B cell (primary cell): ENCODE measurements around the gene CYP2R1. TPM values are rescaled to one million over a fixed set of nuclear protein-coding genes. Genes with fewer than 3 reads are reported as not detected.

Source experiments
- ATAC-seq: fragments of 200-7000 bp; cut with Tn5 transposase; one replicate; pipeline ENCODE4 v1.10.0; 2021; ENCODE audit warnings: low read depth, mild to moderate bottlenecking, moderate number of reproducible peaks, moderate library complexity
- CTCF ChIA-PET: fragments of 350-600 bp; sonication (Branson Sonifier 250); formaldehyde crosslinking; loops from one replicate; lab custom pipeline; 2021; ENCODE audit warnings: antibody characterized with exemption, inconsistent platforms; lab: Charles Lee
- POLR2A ChIA-PET: fragments of 350-600 bp; sonication (Branson Sonifier 250); formaldehyde crosslinking; loops from one replicate; lab custom pipeline; 2021; ENCODE audit warnings: antibody characterized with exemption; lab: Charles Lee
- DNase-seq: peaks from one replicate; pipeline ENCODE4 v3.0.0; 2013
- H2AFZ ChIP-seq: 2 replicates; pipeline ENCODE4 v1.6.1; 2012; ENCODE audit warnings: mild to moderate bottlenecking, low read depth, low read length; ENCODE audit not compliant: insufficient read depth, poor library complexity, severe bottlenecking
- H3K27ac ChIP-seq, 2 donors: 1 replicate in 1 of 2; 2 replicates in 1 of 2; pipeline ENCODE4 v1.5.1; 2012 to 2013; ENCODE audit warnings: low read length in 2 of 2, mild to moderate bottlenecking in 2 of 2, moderate library complexity in 1 of 2
- H3K27me3 ChIP-seq, 4 experiments: fragments of 200-600 bp in 1 of 4; sonication (generic) in 1 of 4; replicated peaks in 1 of 4; 1 replicate in 2 of 4; 2 replicates in 2 of 4; pipeline versions ENCODE4 v1.6.1 to v1.7.0; 2013 to 2016; ENCODE audit warnings: low read length in 3 of 4, mild to moderate bottlenecking in 2 of 4, mixed read lengths in 1 of 4, moderate library complexity in 1 of 4; ENCODE audit not compliant: insufficient read depth in 4 of 4, control insufficient read depth in 3 of 4; ENCODE audit errors: control extremely low read depth in 1 of 4
- H3K36me3 ChIP-seq, 2 experiments: replicated peaks in 1 of 2; 1 replicate in 1 of 2; 2 replicates in 1 of 2; pipeline versions ENCODE4 v1.6.1 to v1.7.1; 2013; ENCODE audit warnings: low read length in 1 of 2; ENCODE audit not compliant: insufficient read depth in 2 of 2, control insufficient read depth in 1 of 2; ENCODE audit errors: control extremely low read depth in 1 of 2, extremely low read depth in 1 of 2
- H3K4me1 ChIP-seq, 2 donors: fragments of 200-600 bp in 1 of 2; sonication (generic) in 1 of 2; 1 replicate in 1 of 2; 2 replicates in 1 of 2; pipeline versions ENCODE4 v1.5.1 to v1.6.1; 2013 to 2017; ENCODE audit warnings: low read length in 2 of 2; ENCODE audit not compliant: control insufficient read depth in 2 of 2, insufficient read depth in 2 of 2
- H3K4me2 ChIP-seq: replicated peaks from 2 replicates; pipeline ENCODE3; 2012; ENCODE audit warnings: mild to moderate bottlenecking, low read depth, low read length; ENCODE audit not compliant: poor library complexity, severe bottlenecking
- H3K4me3 ChIP-seq, 5 experiments: fragments of 200-600 bp in 1 of 5; sonication (generic) in 1 of 5; 1 replicate in 3 of 5; 2 replicates in 2 of 5; pipeline versions ENCODE4 v1.5.1 to v1.7.0; 2011 to 2016; ENCODE audit warnings: low read length in 4 of 5, mild to moderate bottlenecking in 4 of 5, low read depth in 2 of 5, control low read depth in 1 of 5, moderate library complexity in 1 of 5; ENCODE audit not compliant: insufficient read depth in 1 of 5; ENCODE audit errors: control extremely low read depth in 1 of 5, extremely low read depth in 1 of 5
- H3K79me2 ChIP-seq: fragments of 200-600 bp; sonication (generic); one replicate; pipeline ENCODE4 v1.6.0; 2016; ENCODE audit warnings: low read length; ENCODE audit not compliant: control insufficient read depth, insufficient read depth
- H3K9ac ChIP-seq: fragments of 200-600 bp; sonication (generic); 2 replicates; pipeline ENCODE4 v1.6.1; 2017; ENCODE audit warnings: mild to moderate bottlenecking, low read length, moderate library complexity
- H3K9me3 ChIP-seq, 3 donors: one replicate each; pipeline versions ENCODE4 v1.6.1 to v1.7.1; 2013; ENCODE audit warnings: low read length in 2 of 3; ENCODE audit not compliant: control insufficient read depth in 2 of 3, insufficient read depth in 1 of 3; ENCODE audit errors: control extremely low read depth in 1 of 3
- H4K20me1 ChIP-seq: 2 replicates; pipeline ENCODE4 v1.6.0; 2012; ENCODE audit warnings: mild to moderate bottlenecking, low read length; ENCODE audit not compliant: insufficient read depth, control insufficient read depth, poor library complexity, severe bottlenecking
- H3K27ac Mint-ChIP-seq: one replicate; pipeline ENCODE4 v1.8.0; 2021; ENCODE audit warnings: mixed read lengths
- H3K27me3 Mint-ChIP-seq: one replicate; pipeline ENCODE4 v1.8.0; 2021; ENCODE audit warnings: mixed read lengths
- H3K4me1 Mint-ChIP-seq: one replicate; pipeline ENCODE4 v1.8.0; 2021; ENCODE audit warnings: mixed read lengths
- H3K4me3 Mint-ChIP-seq: one replicate; pipeline ENCODE4 v1.8.0; 2021; ENCODE audit warnings: mixed read lengths
- H3K9me3 Mint-ChIP-seq: one replicate; pipeline ENCODE4 v1.8.0; 2022; ENCODE audit warnings: mixed read lengths; ENCODE audit not compliant: insufficient read depth
- EZH2 ChIP-seq: IDR thresholded peaks from 2 replicates; pipeline ENCODE4 v1.6.1; 2012; ENCODE audit warnings: borderline replicate concordance, low read depth, mild to moderate bottlenecking, moderate library complexity, low read length; ENCODE audit not compliant: insufficient read depth, poor library complexity, severe bottlenecking
- WGBS: methylation state at CpG from one replicate; pipeline ENCODE4 v1.1.5; 2013; ENCODE audit warnings: missing lambda C conversion rate; ENCODE audit not compliant: insufficient coverage; 5-methylcytosine and 5-hydroxymethylcytosine counted together
- intact Hi-C: fragments of 100-400 bp; cut with micrococcal nuclease; formaldehyde crosslinking; loops from one replicate; pipeline ENCODE4 v1.10.0; 2022
- polyA minus RNA-seq: library from RNA; depleted of rRNA, polyadenylated mRNA; stranded (reverse); fragments of >200 nt; gene quantifications from 2 replicates; pipeline ENCODE4 v1.2.3, GENCODE V29; 2012
- polyA plus RNA-seq: library from polyadenylated mRNA; depleted of rRNA; stranded (reverse); fragments of >200 nt; gene quantifications from 2 replicates; pipeline ENCODE4 v1.2.3, GENCODE V29; 2012
- total RNA-seq, 2 donors: library from RNA; stranded (reverse); fragments of 120-200 nt in 1 of 2; gene quantifications; 1 replicate in 1 of 2; 2 replicates in 1 of 2; pipeline versions ENCODE4 v1.2.3 to v1.2.4, GENCODE V29; 2013 to 2022
- TF ChIP-seq, protein P1 (sequence below): fragments of 200-600 bp; IDR thresholded peaks from one replicate; pipeline ENCODE4 v1.8.0; 2022; ENCODE audit warnings: antibody characterized with exemption, mild to moderate bottlenecking

CYP2R1 gene, protein sequence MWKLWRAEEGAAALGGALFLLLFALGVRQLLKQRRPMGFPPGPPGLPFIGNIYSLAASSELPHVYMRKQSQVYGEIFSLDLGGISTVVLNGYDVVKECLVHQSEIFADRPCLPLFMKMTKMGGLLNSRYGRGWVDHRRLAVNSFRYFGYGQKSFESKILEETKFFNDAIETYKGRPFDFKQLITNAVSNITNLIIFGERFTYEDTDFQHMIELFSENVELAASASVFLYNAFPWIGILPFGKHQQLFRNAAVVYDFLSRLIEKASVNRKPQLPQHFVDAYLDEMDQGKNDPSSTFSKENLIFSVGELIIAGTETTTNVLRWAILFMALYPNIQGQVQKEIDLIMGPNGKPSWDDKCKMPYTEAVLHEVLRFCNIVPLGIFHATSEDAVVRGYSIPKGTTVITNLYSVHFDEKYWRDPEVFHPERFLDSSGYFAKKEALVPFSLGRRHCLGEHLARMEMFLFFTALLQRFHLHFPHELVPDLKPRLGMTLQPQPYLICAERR
- 42.4 and 43.6 TPM in 2 replicates for total RNA-seq
- 35.3 TPM for total RNA-seq (2013)
- 8.1 and 11.6 TPM in 2 replicates for polyA plus RNA-seq
- polyA minus RNA-seq = 10.4 and 13.8 TPM in 2 replicates

DNA sequence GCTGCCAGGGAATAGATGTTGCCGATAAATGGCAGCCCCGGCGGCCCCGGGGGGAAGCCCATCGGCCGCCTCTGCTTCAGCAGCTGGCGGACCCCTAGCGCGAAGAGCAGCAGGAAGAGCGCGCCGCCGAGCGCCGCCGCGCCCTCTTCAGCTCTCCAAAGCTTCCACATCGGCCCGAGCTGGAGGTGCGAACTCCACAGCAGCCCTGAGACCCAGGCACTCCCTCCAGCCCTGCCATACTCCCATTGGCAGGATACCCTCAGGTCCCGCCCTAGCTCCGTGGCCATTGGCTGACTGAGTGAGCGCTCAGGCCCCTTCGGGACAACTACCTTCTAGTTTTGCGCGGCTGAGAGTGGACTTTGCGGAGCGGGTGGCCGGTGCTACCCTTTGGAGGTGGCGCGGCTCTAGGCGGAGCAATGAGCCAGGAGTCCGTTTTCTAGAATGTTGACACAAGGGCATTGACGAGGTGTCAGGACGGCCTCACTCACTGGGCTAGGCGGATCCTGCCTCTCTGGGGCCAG, at the start of gene CYP2R1:
Gene CYP2R1 (minus strand): TSS at position 196 of the 521 bp plus-strand sequence. CDS start 26 bp downstream, at position 170.
- peak; percentile 93 for DNase-seq
- TF ChIP-seq, protein P1, sequence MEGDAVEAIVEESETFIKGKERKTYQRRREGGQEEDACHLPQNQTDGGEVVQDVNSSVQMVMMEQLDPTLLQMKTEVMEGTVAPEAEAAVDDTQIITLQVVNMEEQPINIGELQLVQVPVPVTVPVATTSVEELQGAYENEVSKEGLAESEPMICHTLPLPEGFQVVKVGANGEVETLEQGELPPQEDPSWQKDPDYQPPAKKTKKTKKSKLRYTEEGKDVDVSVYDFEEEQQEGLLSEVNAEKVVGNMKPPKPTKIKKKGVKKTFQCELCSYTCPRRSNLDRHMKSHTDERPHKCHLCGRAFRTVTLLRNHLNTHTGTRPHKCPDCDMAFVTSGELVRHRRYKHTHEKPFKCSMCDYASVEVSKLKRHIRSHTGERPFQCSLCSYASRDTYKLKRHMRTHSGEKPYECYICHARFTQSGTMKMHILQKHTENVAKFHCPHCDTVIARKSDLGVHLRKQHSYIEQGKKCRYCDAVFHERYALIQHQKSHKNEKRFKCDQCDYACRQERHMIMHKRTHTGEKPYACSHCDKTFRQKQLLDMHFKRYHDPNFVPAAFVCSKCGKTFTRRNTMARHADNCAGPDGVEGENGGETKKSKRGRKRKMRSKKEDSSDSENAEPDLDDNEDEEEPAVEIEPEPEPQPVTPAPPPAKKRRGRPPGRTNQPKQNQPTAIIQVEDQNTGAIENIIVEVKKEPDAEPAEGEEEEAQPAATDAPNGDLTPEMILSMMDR = no peak
- TF ChIP-seq EZH2 = no peak
- peak within 1 kb of the TSS; percentile 97 for H3K27ac Mint-ChIP-seq
- no peaks in the 10 kb centered on the region for H3K9me3 Mint-ChIP-seq
- H3K4me3 Mint-ChIP-seq = peak within 1 kb of the TSS; percentile 99
- Histone ChIP-seq H3K27me3 (no peaks in the 10 kb centered on the region), H3K4me1 (peaks cover 4 to 5% of the 10 kb centered on the region in 2 donors), H3K4me2 (peak within 1 kb of the TSS; percentile 91), H4K20me1 (no peaks in the 10 kb centered on the region), H3K4me3 (peak within 1 kb of the TSS; percentile 82 to 91 (median 87)), H3K36me3 (no peaks in the 10 kb centered on the region), H2AFZ (peak within 1 kb of the TSS; percentile 96), H3K27ac (peak within 1 kb of the TSS; percentile 78 to 83), H3K9me3 (no peaks in the 10 kb centered on the region), H3K79me2 (peaks cover 8% of the 10 kb centered on the region), H3K9ac (peak within 1 kb of the TSS; percentile 81)
- peaks cover 30% of the 10 kb centered on the region for H3K4me1 Mint-ChIP-seq
- no peaks in the 10 kb centered on the region for H3K27me3 Mint-ChIP-seq
- ATAC-seq = peak; percentile 85
- under 1% methylated on average over 34 of the region's 36 CpGs for WGBS
- POLR2A ChIA-PET = interaction anchor here (0.8 to 2.2 kb wide), 11 partner anchors 12 to 1225 kb away, joined by 3 to 29 read pairs (median 4); partner anchors contain the start of genes COPB1 and PSMA1
- intact Hi-C loops = loop anchor here (1.0 to 5.0 kb wide), 6 partner anchors 125 to 1430 kb away; partner anchors contain the start of genes BTBD10, PDE3B, PSMA1 and RRAS2
- CTCF ChIA-PET = interaction anchor here (0.7 to 7.6 kb wide), 17 partner anchors 8 to 392 kb away, joined by 3 to 155 read pairs (median 4); partner anchors contain the start of genes COPB1, PDE3B and PSMA1
